Right lobe of liver (tissue), 6 donors: ENCODE results near the gene CISD2. TPM values are rescaled to one million over a fixed set of nuclear protein-coding genes. Genes with fewer than 3 reads are reported as not detected.

Source experiments
- ATAC-seq, 4 donors: fragments of 200-7000 bp; cut with Tn5 transposase; one replicate each; pipeline ENCODE4 v1.9.1; 2020; ENCODE audit warnings: mild to moderate bottlenecking in 4 of 4, moderate library complexity in 4 of 4
- DNase-seq, 3 donors: peaks; one replicate each; pipeline ENCODE4 v3.0.0-alpha.2; 2020
- H3K27ac ChIP-seq, 3 donors: fragments of 200-600 bp; one replicate each; pipeline ENCODE4 v1.8.0; 2022
- H3K27me3 ChIP-seq, 2 donors: fragments of 200-600 bp; one replicate each; pipeline ENCODE4 v1.8.0; 2022
- H3K36me3 ChIP-seq, 4 donors: fragments of 200-600 bp; sonication (generic) in 1 of 4; one replicate each; pipeline versions ENCODE4 v1.5.1 to v1.8.0; 2017 to 2022; ENCODE audit warnings: control low read depth in 1 of 4
- H3K4me1 ChIP-seq, 4 donors: fragments of 200-600 bp; sonication (generic) in 1 of 4; one replicate each; pipeline versions ENCODE4 v1.5.1 to v1.8.0; 2017 to 2022; ENCODE audit warnings: control low read depth in 1 of 4
- H3K4me3 ChIP-seq, 3 donors: fragments of 200-600 bp; one replicate each; pipeline ENCODE4 v1.8.0; 2022
- H3K9me3 ChIP-seq, 4 donors: fragments of 200-600 bp; sonication (generic) in 1 of 4; one replicate each; pipeline versions ENCODE4 v1.5.1 to v1.8.0; 2017 to 2022; ENCODE audit warnings: control low read depth in 1 of 4
- CTCF ChIP-seq, 4 donors: fragments of 200-600 bp in 3 of 4; fragments of 450-650 bp in 1 of 4; IDR thresholded peaks; one replicate each; pipeline versions ENCODE4 v1.5.1 to v1.8.0; 2016 to 2022; ENCODE audit warnings: antibody characterized with exemption in 4 of 4, mild to moderate bottlenecking in 2 of 4
- POLR2A ChIP-seq: fragments of 450-650 bp; IDR thresholded peaks from one replicate; pipeline ENCODE4 v1.6.1; 2017; ENCODE audit warnings: antibody characterized with exemption, mild to moderate bottlenecking
- WGBS: methylation state at CpG from one replicate; pipeline ENCODE4 v1.1.6; 2018; ENCODE audit warnings: low coverage, low lambda C conversion rate; ENCODE audit not compliant: insufficient coverage; ENCODE audit errors: missing lambda C conversion rate; 5-methylcytosine and 5-hydroxymethylcytosine counted together
- intact Hi-C, 2 donors: fragments of 100-400 bp; cut with DNase I; formaldehyde crosslinking; loops; one replicate each; pipeline versions ENCODE4 v1.11.2 to v1.14.1; 2022
- total RNA-seq, 6 experiments: library from RNA; depleted of rRNA in 2 of 6; stranded (reverse); fragments of >200 nt in 2 of 6; fragmentation: NEBNext Ultra II Directional in 3 of 6; extraction: Animal tissue kit (Norgen Biotek cat#: 25700) in 3 of 6; gene quantifications; one replicate each; pipeline versions ENCODE4 v1.1.0 to v1.2.4, GENCODE V29; 2016 to 2023
- donor health status: DM: no; HTN: yes; CAD: no.
- donor health status: DM: no; HTN: no; CAD: no.
- donor health status: DM: no; HTN: no; CAD: no.
- donor health status: DM: no; HTN: yes; CAD: no.
- donor health status: DM: no; HTN: yes; CAD: no.

Gene CISD2
- total RNA-seq, 6 experiments from 2014 or later, result 29.8 to 34.7 (median 33.1) TPM

- DNase-seq (no peak), ATAC-seq (no peak)
- H3K9me3 ChIP-seq, result no peaks in the 10 kb centered on the region
- H3K36me3 ChIP-seq, result no peaks in the 10 kb centered on the region
- TF ChIP-seq POLR2A (no peak), CTCF (IDR thresholded peaks at IDR 0.05) (no peak)
- intact Hi-C loops, result no loop called here
- H3K4me1 ChIP-seq, result peaks cover 0 to 8% (median 4%) of the 10 kb centered on the region in 4 donors
- 98% methylated on average over 4 of the region's 4 CpGs for whole genome bisulfite sequencing
- H3K4me3 ChIP-seq, result no peak overlapping the region
- no peak overlapping the region for H3K27ac ChIP-seq
- H3K27me3 ChIP-seq, result no peaks in the 10 kb centered on the region
These were observed 36.7 kb upstream of the CISD2 start for GRCh38 chr4:102832105-102832504.

DNA sequence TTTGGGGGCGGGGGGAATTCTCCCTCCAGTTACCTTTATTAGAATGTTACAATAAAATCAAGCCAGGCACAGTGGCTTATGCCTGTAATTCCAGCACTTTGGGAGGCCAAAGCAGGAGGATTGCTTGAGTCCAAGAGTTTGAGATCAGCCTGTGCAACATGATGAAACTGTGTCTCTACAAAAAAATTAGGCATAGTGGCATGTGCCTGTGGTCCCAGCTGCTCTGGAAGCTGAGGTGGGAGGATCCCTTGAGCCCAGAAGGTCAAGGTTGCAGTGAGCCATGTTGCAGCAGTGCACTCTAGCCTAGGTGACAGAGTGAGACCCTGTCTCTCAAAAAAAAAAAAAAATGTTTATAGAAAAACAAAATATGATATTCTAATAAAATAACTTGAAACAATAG is 36.1 kb upstream of the CISD2 start:
- H3K4me3 ChIP-seq, result no peak overlapping the region
- 82% methylated on average over 1 of the region's 1 CpG for WGBS
- intact Hi-C loops, result no loop called here
- no peak for TF ChIP-seq POLR2A
- no peak for TF ChIP-seq CTCF (IDR thresholded peaks at IDR 0.05)
- no peak for DNase-seq
- H3K9me3 ChIP-seq, result no peaks in the 10 kb centered on the region
- H3K36me3 ChIP-seq, result no peaks in the 10 kb centered on the region
- no peak overlapping the region for H3K27ac ChIP-seq
- H3K4me1 ChIP-seq, result peaks cover 0 to 8% (median 4%) of the 10 kb centered on the region in 4 donors
- H3K27me3 ChIP-seq, result no peaks in the 10 kb centered on the region
- ATAC-seq, result no peak

GRCh38 chr4:102836596-102836995 is 32.2 kb upstream of the CISD2 start:
- Histone ChIP-seq H3K36me3 (no peaks in the 10 kb centered on the region), H3K27me3 (no peaks in the 10 kb centered on the region), H3K27ac (no peak overlapping the region), H3K9me3 (no peaks in the 10 kb centered on the region), H3K4me1 (no peaks in the 10 kb centered on the region), H3K4me3 (no peak overlapping the region)
- ATAC-seq (no peak), DNase-seq (no peak)
- 94% methylated on average over 1 of the region's 1 CpG for WGBS
- TF ChIP-seq CTCF (IDR thresholded peaks at IDR 0.05) (no peak), POLR2A (no peak)
- intact Hi-C loops, result no loop called here

DNA sequence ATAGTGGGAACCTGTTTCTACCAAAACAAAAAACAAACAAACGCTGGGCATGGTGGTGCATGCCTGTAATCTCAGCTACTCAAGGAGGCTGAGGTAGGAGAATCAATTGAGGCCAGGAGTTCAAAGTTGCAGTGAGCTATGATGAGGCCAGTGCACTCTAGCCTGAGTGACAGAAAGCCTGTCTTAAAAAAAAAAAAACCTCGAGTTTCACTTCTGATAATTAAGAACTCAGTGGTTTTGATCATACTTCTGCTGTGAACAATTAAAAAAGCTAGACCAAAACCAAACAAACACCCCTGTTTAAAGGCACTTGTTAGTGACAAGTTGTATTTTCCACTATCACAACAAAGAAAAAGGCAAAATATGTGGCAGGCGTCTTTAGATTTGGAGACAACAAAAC is 26.4 kb upstream of the CISD2 start:
- no peaks in the 10 kb centered on the region for H3K27me3 ChIP-seq
- WGBS, result 81% methylated on average over 3 of the region's 3 CpGs
- H3K27ac ChIP-seq, result no peak overlapping the region
- H3K4me3 ChIP-seq, result no peak overlapping the region
- H3K4me1 ChIP-seq, result no peaks in the 10 kb centered on the region
- H3K9me3 ChIP-seq, result no peaks in the 10 kb centered on the region
- no peak for TF ChIP-seq POLR2A
- TF ChIP-seq CTCF (IDR thresholded peaks at IDR 0.05), result no peak
- ATAC-seq (no peak), DNase-seq (no peak)
- no peaks in the 10 kb centered on the region for H3K36me3 ChIP-seq
- intact Hi-C loops, result no loop called here

GRCh38 chr4:102843273-102843672 is 25.5 kb upstream of the CISD2 start:
- no peaks in the 10 kb centered on the region for H3K27me3 ChIP-seq
- TF ChIP-seq CTCF (IDR thresholded peaks at IDR 0.05) (no peak), POLR2A (no peak)
- no peaks in the 10 kb centered on the region for H3K9me3 ChIP-seq
- intact Hi-C loops, result no loop called here
- ATAC-seq (no peak), DNase-seq (no peak)
- H3K4me1 ChIP-seq, result no peaks in the 10 kb centered on the region
- no peaks in the 10 kb centered on the region for H3K36me3 ChIP-seq
- no peak overlapping the region for H3K4me3 ChIP-seq
- no peak overlapping the region for H3K27ac ChIP-seq
